KOPT-K1 (cell line): ENCODE results near the gene ZNF177.

Source experiments
- H3K27ac ChIP-seq: fragments of 200-600 bp; sonication (generic); 2 replicates; pipeline ENCODE4 v1.5.1; 2016; ENCODE audit warnings: antibody characterized with exemption, mild to moderate bottlenecking, low read depth, low read length; ENCODE audit not compliant: poor library complexity, severe bottlenecking
- H3K36me3 ChIP-seq: fragments of 200-600 bp; sonication (generic); 2 replicates; pipeline ENCODE4 v1.5.1; 2017; ENCODE audit warnings: antibody characterized with exemption, mild to moderate bottlenecking, low read length, moderate library complexity; ENCODE audit not compliant: insufficient read depth
- H3K9me3 ChIP-seq: fragments of 200-600 bp; sonication (generic); 2 replicates; pipeline ENCODE4 v1.5.1; 2017; ENCODE audit warnings: antibody characterized with exemption, low read length, mild to moderate bottlenecking; ENCODE audit not compliant: insufficient read depth, poor library complexity, severe bottlenecking

ZNF177 gene

GRCh38 chr19:9354651-9355050, 8.2 kb upstream of the ZNF177 start:
- Histone ChIP-seq H3K36me3 (peaks cover 14% of the 10 kb centered on the region; the same call in 1 of the 2 replicates), H3K27ac (no peak overlapping the region), H3K9me3 (peaks cover 73% of the 10 kb centered on the region)

DNA sequence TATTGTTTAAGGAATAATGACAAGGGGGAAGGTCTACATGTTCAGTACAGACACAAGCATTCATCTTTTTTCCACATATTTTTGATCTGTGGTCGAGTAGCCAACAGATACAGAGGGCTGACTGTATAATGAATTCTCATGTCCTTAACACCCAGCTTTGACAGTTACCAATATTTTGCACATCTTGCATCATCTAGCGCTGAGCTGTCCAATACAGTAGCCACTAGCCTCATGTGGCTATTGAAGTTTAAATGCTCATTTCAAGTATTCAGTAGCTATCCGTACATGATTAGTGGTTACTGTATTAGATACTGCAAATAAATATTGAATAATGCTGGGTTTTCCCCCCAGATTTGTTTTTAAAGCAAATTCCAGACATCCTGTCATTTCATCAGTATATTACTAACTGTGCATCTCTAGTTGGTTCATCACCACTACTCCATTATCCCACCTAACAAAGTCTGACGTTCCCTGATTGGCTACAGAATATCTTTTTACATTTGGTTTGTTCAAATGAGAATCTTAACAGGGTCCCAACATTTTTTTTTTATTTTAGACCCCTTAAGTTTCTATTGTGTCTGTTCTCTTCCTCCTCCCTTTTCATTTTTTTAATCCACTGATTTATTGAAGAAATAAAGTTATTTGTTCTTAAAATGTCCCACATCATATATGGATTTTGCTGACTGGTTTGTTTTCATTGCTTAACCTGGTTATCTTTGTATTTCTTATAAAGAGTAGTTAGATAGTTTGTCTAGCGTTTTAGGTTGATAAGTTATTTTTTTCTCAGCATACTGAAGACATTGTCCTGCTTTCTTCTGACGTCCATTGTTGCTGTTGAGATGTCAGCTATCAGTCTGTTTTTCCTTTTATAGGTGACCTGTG, 8.2 kb downstream of the ZNF177 start:
- Histone ChIP-seq H3K36me3 (no peaks in the 10 kb centered on the region), H3K27ac (no peak overlapping the region), H3K9me3 (peaks cover 48% of the 10 kb centered on the region)

DNA sequence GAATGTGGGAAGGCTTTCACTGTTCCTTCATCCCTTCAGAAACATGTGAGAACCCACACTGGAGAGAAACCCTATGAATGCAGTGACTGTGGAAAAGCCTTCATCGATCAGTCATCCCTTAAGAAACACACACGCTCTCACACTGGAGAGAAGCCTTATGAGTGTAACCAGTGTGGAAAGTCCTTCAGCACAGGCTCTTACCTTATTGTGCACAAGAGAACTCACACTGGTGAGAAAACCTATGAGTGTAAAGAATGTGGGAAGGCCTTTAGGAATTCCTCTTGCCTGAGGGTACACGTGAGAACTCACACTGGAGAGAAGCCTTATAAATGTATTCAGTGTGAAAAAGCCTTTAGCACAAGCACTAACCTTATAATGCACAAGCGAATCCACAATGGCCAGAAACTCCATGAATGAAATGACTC, 18.6 kb downstream of the ZNF177 start:
- H3K9me3 ChIP-seq = peaks cover 93% of the 10 kb centered on the region
- peaks cover 70% of the 10 kb centered on the region for H3K36me3 ChIP-seq
- H3K27ac ChIP-seq = no peak overlapping the region

- Histone ChIP-seq H3K9me3 (peaks cover 36% of the 10 kb centered on the region), H3K36me3 (peaks cover 6% of the 10 kb centered on the region), H3K27ac (no peak overlapping the region)
Observed at GRCh38 chr19:9406798-9407352, 44.1 kb downstream of the ZNF177 start.

GRCh38 chr19:9407827-9408226, 45.0 kb downstream of the ZNF177 start:
- Histone ChIP-seq H3K9me3 (peaks cover 45% of the 10 kb centered on the region), H3K27ac (no peak overlapping the region), H3K36me3 (peaks cover 15% of the 10 kb centered on the region)

DNA sequence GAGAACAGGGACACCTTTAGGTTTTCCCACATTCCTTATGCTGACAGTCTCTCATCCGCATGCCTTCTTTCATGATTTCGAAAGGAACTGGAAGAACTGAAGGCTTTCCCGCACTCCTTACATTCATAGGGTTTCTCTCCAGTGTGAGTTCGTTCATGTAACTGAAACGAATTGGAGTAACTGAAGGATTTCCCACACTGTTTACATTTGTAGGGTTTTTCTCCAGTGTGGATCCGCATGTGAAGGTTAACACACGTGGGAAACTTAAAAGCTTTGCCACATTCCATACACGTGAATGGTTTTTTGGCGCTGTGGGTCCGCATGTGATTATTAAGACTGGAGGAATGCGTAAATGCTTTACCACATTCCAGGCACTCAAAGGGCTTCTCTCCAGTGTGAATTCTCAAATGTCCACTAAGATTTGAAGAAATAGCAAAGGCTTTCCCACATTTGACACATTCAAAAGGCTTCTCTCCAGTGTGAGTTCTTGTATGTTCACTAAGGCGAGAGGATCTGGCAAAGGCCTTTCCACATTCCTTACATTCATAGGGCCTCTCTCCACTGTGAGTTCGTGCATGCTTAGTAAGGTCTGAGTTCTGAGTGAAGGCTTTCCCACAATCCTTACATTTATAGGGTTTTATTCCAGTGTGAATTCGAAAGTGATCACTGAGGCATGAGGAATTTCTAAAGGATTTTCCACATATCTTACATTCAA, 50.6 kb downstream of the ZNF177 start:
- Histone ChIP-seq H3K36me3 (peaks cover 71% of the 10 kb centered on the region), H3K9me3 (peaks cover 94% of the 10 kb centered on the region), H3K27ac (no peak overlapping the region)

DNA sequence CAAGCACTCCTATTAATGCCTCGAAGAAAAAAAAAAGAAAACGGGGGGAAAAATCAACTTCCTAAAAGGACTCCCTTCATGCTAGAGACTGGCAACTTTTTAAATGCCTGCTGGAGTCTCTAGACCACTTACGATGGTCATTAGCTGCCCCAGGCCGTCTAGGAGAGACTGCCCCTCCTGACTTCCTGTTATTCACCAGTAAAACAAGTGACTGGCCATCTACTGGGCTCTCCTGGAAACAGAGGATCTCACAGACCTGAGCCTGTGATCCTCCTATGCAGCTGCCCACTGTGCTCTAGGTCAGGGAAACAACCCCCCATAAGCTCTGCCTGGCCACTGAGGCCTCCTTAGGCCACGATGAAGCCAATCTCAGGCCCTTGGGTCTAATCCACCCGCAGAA, 65.1 kb downstream of the ZNF177 start:
- Histone ChIP-seq H3K36me3 (peaks cover 96% of the 10 kb centered on the region), H3K9me3 (peaks cover 24% of the 10 kb centered on the region)

DNA sequence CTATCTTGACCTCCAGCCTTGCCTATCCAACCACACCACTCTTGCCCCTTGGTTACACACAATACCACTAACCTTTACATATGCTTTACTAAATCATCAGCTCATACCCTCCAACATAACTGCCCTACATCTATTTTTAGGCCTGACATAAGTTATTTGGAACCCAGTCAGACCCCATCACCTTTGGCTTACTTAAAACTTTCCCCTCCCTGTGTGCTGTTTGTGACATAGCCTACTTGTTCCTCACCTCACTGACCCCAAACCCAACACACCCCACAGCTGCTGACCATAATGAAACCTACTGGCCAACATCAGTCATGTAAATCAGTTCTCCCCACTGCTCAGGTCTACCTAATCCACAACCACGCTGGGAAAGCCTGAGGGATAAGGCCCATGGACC, 67.6 kb downstream of the ZNF177 start:
- no peak overlapping the region for H3K27ac ChIP-seq
- peaks cover 81% of the 10 kb centered on the region for H3K36me3 ChIP-seq
- peaks cover 1% of the 10 kb centered on the region for H3K9me3 ChIP-seq

More for the DNA sequence above, 65.1 kb downstream of the ZNF177 start:
- no peak overlapping the region for H3K27ac ChIP-seq

DNA sequence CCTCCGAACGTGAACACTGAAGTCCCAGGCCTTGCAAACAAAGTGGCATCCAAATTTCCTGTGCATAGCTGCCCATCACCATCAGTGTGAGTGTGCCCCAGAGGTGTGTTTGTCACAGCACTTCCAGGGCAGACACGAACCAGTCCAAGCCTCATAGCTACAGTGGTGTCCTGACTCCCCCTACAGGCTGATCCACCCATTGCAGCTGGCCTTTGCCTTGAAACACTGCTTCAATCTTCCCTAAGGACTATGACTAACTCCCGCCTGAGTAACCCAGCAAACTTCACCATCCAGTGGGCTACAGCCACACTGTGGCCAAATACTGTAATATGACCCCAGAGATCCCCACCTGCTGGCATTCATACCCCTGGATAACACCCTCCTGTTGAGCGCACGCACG, 68.7 kb downstream of the ZNF177 start:
- Histone ChIP-seq H3K36me3 (peaks cover 71% of the 10 kb centered on the region), H3K9me3 (no peaks in the 10 kb centered on the region), H3K27ac (no peak overlapping the region)
